Middle frontal gyrus (tissue), 1 donor: ENCODE measurements around the gene FRMD5.
"Not testable (repeated sequence)": the region's sequence is repeated elsewhere in the genome, so short reads cannot be mapped to it uniquely, and the experiment has no call there.

Experiments
- DNase-seq: peaks from one replicate; pipeline ENCODE4 v3.0.0-alpha.2; 2015; ENCODE audit warnings: low spot score; ENCODE audit errors: extremely low spot score

FRMD5 gene

GRCh38 chr15:43899928-43900327, 295.1 kb downstream of the FRMD5 start:
- no peak for DNase-seq

GRCh38 chr15:43898891-43899290, 296.2 kb downstream of the FRMD5 start:
- DNase-seq, result no peak

- DNase-seq, result no peak
Measured at GRCh38 chr15:43896543-43896942, 298.5 kb downstream of the FRMD5 start.

- no peak for DNase-seq
Measured at GRCh38 chr15:43895586-43895985, 299.5 kb downstream of the FRMD5 start.

- DNase-seq, result no peak
Measured at GRCh38 chr15:43893956-43894355, 301.1 kb downstream of the FRMD5 start.

- no peak for DNase-seq
Measured at GRCh38 chr15:43889042-43889441, 306.0 kb downstream of the FRMD5 start.

- no peak for DNase-seq
Measured at GRCh38 chr15:43887901-43888300, 307.2 kb downstream of the FRMD5 start.

- no peak for DNase-seq
Measured at GRCh38 chr15:43886558-43886957, 308.5 kb downstream of the FRMD5 start.

GRCh38 chr15:43883571-43883970, 311.5 kb downstream of the FRMD5 start:
- DNase-seq, result no peak

GRCh38 chr15:43881944-43882343, 313.1 kb downstream of the FRMD5 start:
- DNase-seq, result no peak

- DNase-seq, result no peak
Measured at GRCh38 chr15:43881245-43881644, 313.8 kb downstream of the FRMD5 start.

- DNase-seq, result no peak
Measured at GRCh38 chr15:43880406-43881194, 314.5 kb downstream of the FRMD5 start.

- no peak for DNase-seq
Measured at GRCh38 chr15:43879386-43880355, 315.4 kb downstream of the FRMD5 start.

GRCh38 chr15:43878446-43878845, 316.6 kb downstream of the FRMD5 start:
- no peak for DNase-seq

GRCh38 chr15:43877371-43877770, 317.7 kb downstream of the FRMD5 start:
- no peak for DNase-seq

GRCh38 chr15:43876872-43877271, 318.2 kb downstream of the FRMD5 start:
- DNase-seq, result no peak

- DNase-seq, result no peak
Measured at GRCh38 chr15:43873651-43874050, 321.4 kb downstream of the FRMD5 start.

GRCh38 chr15:43872416-43873020, 322.6 kb downstream of the FRMD5 start:
- DNase-seq, result peak; percentile 72

GRCh38 chr15:43871835-43872234, 323.2 kb downstream of the FRMD5 start:
- DNase-seq, result no peak

- DNase-seq, result no peak
Measured at GRCh38 chr15:43868406-43868805, 326.7 kb downstream of the FRMD5 start.

- no peak for DNase-seq
Measured at GRCh38 chr15:43867096-43867495, 328.0 kb downstream of the FRMD5 start.

- DNase-seq, result not testable (repeated sequence)
Measured at GRCh38 chr15:43866636-43867035, 328.4 kb downstream of the FRMD5 start.
